ENCODE results near the gene AKAP8L.

GRCh38 chr19:15358918-15359317 is 59.9 kb downstream of the AKAP8L start:
- TF ChIP-seq POLR2A (IDR thresholded peaks at IDR 0.05; ENCODE audit: borderline replicate concordance, extremely low read depth, insufficient read depth, insufficient read length) (no peak), MAX (IDR thresholded peaks at IDR 0.05) (no peak), POLR2AphosphoS5 (IDR thresholded peaks at IDR 0.05; ENCODE audit: low read depth, low read length) (no peak), ZNF274 (IDR thresholded peaks at IDR 0.05; ENCODE audit: low read depth, low read length) (no peak), FOSL1 (IDR thresholded peaks at IDR 0.05; ENCODE audit: low read depth) (no peak), ZBTB33 (IDR thresholded peaks at IDR 0.05; ENCODE audit: extremely low read depth, insufficient replicate concordance, low read length) (no peak), EZH2phosphoT487 (IDR thresholded peaks at IDR 0.05; ENCODE audit: borderline replicate concordance) (no peak), ATF3 (IDR thresholded peaks at IDR 0.05) (no peak), EZH2 (IDR thresholded peaks at IDR 0.05) (no peak), TCF7L2 (IDR thresholded peaks at IDR 0.05; ENCODE audit: borderline replicate concordance, extremely low read depth, insufficient read depth, insufficient read length) (no peak)
- TF ChIP-seq, protein P1, sequence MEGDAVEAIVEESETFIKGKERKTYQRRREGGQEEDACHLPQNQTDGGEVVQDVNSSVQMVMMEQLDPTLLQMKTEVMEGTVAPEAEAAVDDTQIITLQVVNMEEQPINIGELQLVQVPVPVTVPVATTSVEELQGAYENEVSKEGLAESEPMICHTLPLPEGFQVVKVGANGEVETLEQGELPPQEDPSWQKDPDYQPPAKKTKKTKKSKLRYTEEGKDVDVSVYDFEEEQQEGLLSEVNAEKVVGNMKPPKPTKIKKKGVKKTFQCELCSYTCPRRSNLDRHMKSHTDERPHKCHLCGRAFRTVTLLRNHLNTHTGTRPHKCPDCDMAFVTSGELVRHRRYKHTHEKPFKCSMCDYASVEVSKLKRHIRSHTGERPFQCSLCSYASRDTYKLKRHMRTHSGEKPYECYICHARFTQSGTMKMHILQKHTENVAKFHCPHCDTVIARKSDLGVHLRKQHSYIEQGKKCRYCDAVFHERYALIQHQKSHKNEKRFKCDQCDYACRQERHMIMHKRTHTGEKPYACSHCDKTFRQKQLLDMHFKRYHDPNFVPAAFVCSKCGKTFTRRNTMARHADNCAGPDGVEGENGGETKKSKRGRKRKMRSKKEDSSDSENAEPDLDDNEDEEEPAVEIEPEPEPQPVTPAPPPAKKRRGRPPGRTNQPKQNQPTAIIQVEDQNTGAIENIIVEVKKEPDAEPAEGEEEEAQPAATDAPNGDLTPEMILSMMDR (IDR thresholded peaks at IDR 0.05 in 2 of 3, conservative IDR thresholded peaks at IDR 0.05 in 1 of 3; ENCODE audit: borderline replicate concordance in 1 of 3, insufficient read depth in 1 of 3, low read depth in 2 of 3, low read length in 2 of 3) = no peak

Measured in HCT116 (cell line).